ENCODE results near the gene FAM124B.

Gene FAM124B

DNA sequence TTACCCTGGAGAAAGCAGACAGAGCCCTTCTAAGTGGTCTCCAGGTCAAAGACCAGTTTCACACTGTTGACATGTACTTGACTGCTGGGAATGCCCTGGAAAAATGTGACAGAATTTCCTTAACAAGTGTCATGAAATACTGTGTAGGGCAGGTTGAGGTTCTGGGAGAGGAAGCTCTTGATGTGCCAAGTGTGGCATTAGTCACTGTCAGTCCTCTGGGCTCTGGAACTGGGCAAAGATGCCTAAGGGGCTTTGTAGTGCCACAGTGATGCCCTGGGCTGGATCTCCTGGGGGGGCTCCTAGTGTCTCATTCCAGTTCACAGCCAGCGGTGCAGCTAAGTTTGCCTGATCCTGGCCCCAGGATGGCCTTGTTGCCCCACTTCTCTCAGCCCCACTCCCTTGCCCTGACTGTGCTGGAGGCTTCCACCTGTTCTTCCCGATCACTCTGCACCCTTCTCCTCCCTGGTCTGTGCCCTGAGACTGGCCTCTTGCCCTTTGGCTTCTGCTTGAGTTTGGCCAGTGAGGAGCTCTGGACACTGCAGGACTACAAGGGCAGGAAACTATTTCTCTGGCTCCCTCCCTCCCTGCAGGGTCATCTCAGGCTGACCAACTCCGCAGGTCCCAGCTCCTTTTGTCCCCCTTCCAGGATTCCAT lies 27.0 kb upstream of the FAM124B start:
- H3K4me3 ChIP-seq (ENCODE audit: low read length), result no peak overlapping the region
- TF ChIP-seq CTCF (conservative IDR thresholded peaks at IDR 0.05; ENCODE audit: low read depth, low read length), result no peak
- no peak for DNase-seq (ENCODE audit: low read depth)

DNA sequence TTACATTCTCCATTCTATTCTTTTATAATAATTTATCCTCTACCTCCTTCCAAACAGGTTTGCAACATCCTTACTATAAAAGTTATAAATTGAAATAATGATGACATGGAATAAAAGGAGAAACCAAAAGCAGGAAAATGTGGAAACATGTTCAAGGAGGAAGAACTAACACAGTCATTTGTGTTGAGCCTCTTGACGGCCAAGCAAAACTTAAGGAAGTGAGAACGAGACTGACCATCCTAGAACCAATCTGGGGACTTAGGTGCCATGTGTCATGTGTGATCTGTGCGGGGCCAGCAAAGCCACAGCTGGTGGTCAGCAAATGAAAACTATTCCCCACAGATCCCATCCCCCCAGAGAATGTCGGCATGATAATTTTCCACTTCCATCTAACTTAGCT lies 25.6 kb upstream of the FAM124B start:
- TF ChIP-seq CTCF (conservative IDR thresholded peaks at IDR 0.05; ENCODE audit: low read depth, low read length), result no peak
- H3K4me3 ChIP-seq (ENCODE audit: low read length), result no peak overlapping the region
- DNase-seq (ENCODE audit: low read depth), result no peak

DNA sequence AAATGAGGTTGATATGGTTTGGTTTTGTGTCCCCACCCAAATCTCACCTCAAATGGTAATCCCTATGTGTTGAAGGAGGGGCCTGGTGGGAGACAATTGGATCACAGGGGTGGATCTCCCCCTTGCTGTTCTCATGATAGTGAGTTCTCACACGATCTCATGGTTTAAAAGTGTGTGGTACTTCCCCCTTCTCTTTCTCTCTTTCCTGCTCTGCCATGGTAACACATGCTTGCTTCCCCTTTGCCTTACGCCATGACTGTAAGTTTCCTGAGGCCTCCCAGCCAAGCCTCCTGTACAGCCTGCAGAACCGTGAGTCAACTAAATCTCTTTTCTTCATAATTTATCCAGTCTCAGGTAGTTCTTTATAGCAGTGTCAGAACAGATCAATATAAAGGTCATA lies 24.7 kb upstream of the FAM124B start:
- no peak for TF ChIP-seq CTCF (conservative IDR thresholded peaks at IDR 0.05; ENCODE audit: low read depth, low read length)
- DNase-seq (ENCODE audit: low read depth), result no peak
- no peak overlapping the region for H3K4me3 ChIP-seq (ENCODE audit: low read length)

GRCh38 chr2:224421065-224421464 lies 19.2 kb upstream of the FAM124B start:
- no peak for TF ChIP-seq CTCF (conservative IDR thresholded peaks at IDR 0.05; ENCODE audit: low read depth, low read length)
- no peak overlapping the region for H3K4me3 ChIP-seq (ENCODE audit: low read length)
- no peak for DNase-seq (ENCODE audit: low read depth)

DNA sequence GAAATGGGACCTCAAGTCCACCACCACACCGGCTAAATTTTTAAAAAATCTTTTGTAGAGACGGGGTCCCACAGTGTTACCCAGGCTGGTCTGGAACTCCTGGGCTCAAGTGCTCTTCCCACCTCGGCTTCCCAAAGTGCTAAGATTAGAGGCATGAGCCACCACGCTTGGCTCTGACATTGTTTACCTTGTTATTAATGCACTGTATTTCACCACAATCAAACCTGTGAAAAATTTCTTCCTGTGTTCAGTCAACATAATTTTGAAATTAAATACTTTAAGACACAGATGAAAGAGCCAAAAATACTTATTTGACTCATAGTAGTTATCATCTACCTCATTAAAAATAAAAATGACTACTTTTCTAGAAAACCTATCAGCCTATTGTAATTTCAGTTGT lies 16.0 kb upstream of the FAM124B start:
- DNase-seq (ENCODE audit: low read depth), result no peak
- TF ChIP-seq CTCF (conservative IDR thresholded peaks at IDR 0.05; ENCODE audit: low read depth, low read length), result no peak
- no peak overlapping the region for H3K4me3 ChIP-seq (ENCODE audit: low read length)

GRCh38 chr2:224417361-224417729 lies 15.4 kb upstream of the FAM124B start:
- DNase-seq (ENCODE audit: low read depth), result no peak
- TF ChIP-seq CTCF (conservative IDR thresholded peaks at IDR 0.05; ENCODE audit: low read depth, low read length), result no peak
- H3K4me3 ChIP-seq (ENCODE audit: low read length), result no peak overlapping the region

DNA sequence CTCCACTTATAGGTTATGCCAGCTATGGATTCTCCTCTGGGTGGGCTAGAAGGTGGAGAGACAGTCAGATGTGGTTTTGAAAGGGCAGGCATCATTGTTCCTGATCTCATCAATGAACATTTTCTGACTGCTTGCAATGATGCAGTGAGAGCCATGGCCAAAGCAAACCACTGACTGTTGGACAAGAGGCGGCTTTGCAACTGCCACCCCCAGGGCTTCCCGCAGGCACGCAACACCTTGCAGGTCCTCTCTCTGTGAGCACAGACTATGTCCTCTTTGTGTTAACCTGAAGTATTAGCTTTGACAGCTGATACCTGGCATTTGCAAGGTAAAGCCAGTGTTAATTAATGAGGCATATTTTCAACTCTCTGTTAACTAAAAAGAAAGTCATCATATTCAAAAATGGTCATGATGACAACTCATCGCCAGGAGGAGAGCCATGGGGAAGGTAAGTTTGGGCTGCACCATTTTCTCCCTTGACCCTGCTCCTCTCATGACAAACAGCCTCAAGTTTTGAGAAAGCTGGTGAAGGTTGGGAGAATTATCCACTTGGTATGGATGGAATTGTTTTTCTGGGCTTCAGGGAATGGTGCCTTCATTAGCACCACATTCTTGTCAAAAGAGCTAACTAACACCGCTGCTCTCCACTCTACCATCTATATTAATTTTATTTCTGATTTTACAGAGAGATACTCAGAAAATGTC lies 14.9 kb upstream of the FAM124B start:
- TF ChIP-seq CTCF (conservative IDR thresholded peaks at IDR 0.05; ENCODE audit: low read depth, low read length), result no peak
- no peak overlapping the region for H3K4me3 ChIP-seq (ENCODE audit: low read length)
- no peak for DNase-seq (ENCODE audit: low read depth)
